OCI-LY3 (cell line): ENCODE data around the gene SLC6A9.

Experiments used
- CTCF ChIP-seq: fragments of 200-600, 300-600 bp; sonication (generic); IDR thresholded peaks from 2 replicates; pipeline ENCODE4 v1.5.1; 2014; ENCODE audit warnings: antibody characterized with exemption, low read length, low read depth
- EZH2phosphoT487 ChIP-seq: fragments of 200-600 bp; shearing (Covaris generic); IDR thresholded peaks from 2 replicates; pipeline ENCODE4 v1.6.1; 2018; ENCODE audit warnings: antibody characterized with exemption, mixed run types, low read depth

DNA sequence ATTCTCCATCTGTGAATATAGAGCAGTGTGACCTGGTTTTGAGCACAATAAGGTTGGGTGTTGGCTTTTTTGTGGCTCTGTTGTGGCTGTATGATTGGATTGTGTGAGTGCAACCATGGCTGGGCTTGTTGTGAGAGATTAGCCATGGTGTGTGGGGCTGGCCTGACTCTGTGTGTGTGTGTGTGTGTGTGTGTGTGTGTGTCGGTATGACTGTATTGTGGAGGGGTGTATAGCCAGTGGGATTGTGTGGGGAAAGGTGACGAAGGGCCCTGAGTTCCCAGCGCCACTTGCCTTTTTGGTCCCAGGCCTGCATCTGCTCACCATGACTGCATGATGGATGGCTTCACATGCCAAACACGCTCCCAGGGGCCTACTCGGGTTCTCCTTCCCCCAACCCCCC lies 5.9 kb upstream of the SLC6A9 start:
- TF ChIP-seq CTCF (no peak), EZH2phosphoT487 (no peak)
